Heart right ventricle (tissue), 16 donors: ENCODE measurements around the gene NPR2. TPM values are rescaled to one million over a fixed set of nuclear protein-coding genes. Genes with fewer than 3 reads are reported as not detected.
A peak's percentile ranks its signal among the peaks of the same experiment; 100 is the strongest.

Experiments
- ATAC-seq, 8 donors: fragments of 200-7000 bp; cut with Tn5 transposase; one replicate each; pipeline ENCODE4 v1.9.1; 2020; ENCODE audit warnings: mild to moderate bottlenecking in 8 of 8, moderate library complexity in 8 of 8, moderate number of reproducible peaks in 1 of 8
- DNase-seq, 2 donors: peaks; one replicate each; pipeline ENCODE4 v3.0.0-alpha.2; 2020
- H3K27ac ChIP-seq, 10 donors: fragments of 200-600 bp; sonication (generic) in 2 of 10; one replicate each; pipeline versions ENCODE4 v1.5.0 to v1.8.0; 2020 to 2022; ENCODE audit warnings: mild to moderate bottlenecking in 3 of 10
- H3K27me3 ChIP-seq, 7 donors: fragments of 200-600 bp; one replicate each; pipeline ENCODE4 v1.8.0; 2021 to 2022; ENCODE audit warnings: mild to moderate bottlenecking in 2 of 7
- H3K36me3 ChIP-seq, 9 donors: fragments of 200-600 bp; sonication (generic) in 1 of 9; one replicate each; pipeline versions ENCODE4 v1.5.0 to v1.8.0; 2020 to 2022; ENCODE audit warnings: mild to moderate bottlenecking in 2 of 9
- H3K4me1 ChIP-seq, 9 donors: fragments of 200-600 bp; sonication (generic) in 1 of 9; one replicate each; pipeline versions ENCODE4 v1.5.0 to v1.8.0; 2020 to 2022; ENCODE audit warnings: mild to moderate bottlenecking in 4 of 9
- H3K4me3 ChIP-seq, 10 donors: fragments of 200-600 bp; sonication (generic) in 2 of 10; one replicate each; pipeline versions ENCODE4 v1.5.0 to v1.8.0; 2020 to 2022; ENCODE audit warnings: mild to moderate bottlenecking in 7 of 10, moderate library complexity in 2 of 10
- H3K9me3 ChIP-seq, 11 donors: fragments of 200-600 bp in 10 of 11; sonication (generic) in 2 of 11; one replicate each; pipeline versions ENCODE4 v1.5.0 to v1.8.0; 2013 to 2022; ENCODE audit warnings: mild to moderate bottlenecking in 2 of 11, control low read depth in 1 of 11, moderate library complexity in 1 of 11
- CTCF ChIP-seq, 9 donors: fragments of 200-600 bp; sonication (generic) in 2 of 9; IDR thresholded peaks; one replicate each; pipeline versions ENCODE4 v1.5.0 to v1.8.0; 2021 to 2022; ENCODE audit warnings: antibody characterized with exemption in 9 of 9, mild to moderate bottlenecking in 5 of 9, moderate library complexity in 1 of 9
- WGBS, 2 donors: extraction: QIAGEN DNeasy Blood & Tissue Kit; methylation state at CpG; one replicate each; pipeline ENCODE4 v1.1.7; 2013; ENCODE audit warnings: inconsistent platforms in 1 of 2; 5-methylcytosine and 5-hydroxymethylcytosine counted together
- intact Hi-C, 10 donors: fragments of 100-400 bp; cut with DNase I; formaldehyde crosslinking; loops; one replicate each; pipeline versions ENCODE4 v1.11.1 to v1.14.2; 2022
- polyA plus RNA-seq, 2 donors: library from polyadenylated mRNA; stranded (reverse); fragments of 200-250 nt; gene quantifications; one replicate each; pipeline ENCODE4 v1.2.3, GENCODE V29; 2013
- total RNA-seq, 10 donors: library from RNA; stranded (reverse); fragmentation: NEBNext Ultra II Directional in 3 of 10; extraction: Animal tissue kit (Norgen Biotek cat#: 25700) in 3 of 10; gene quantifications; one replicate each; pipeline versions ENCODE4 v1.2.1 to v1.2.4, GENCODE V29; 2021 to 2023
- donor health status: Arrhythmogenic right ventricular cardiomyopathy.
- donor health status: ischemic (EF 13 %, LVEDD 7.1; RV severe dilation, severe dysfunction).
- donor health status: healthy with polysubstance abuse.
- donor health status: DM: no; HTN: yes; CAD: no.
- donor health status: DM: no; HTN: no; CAD: no.
- donor health status: ischemic (EF 25% LVEDD 6.9; RV normal size, moderate dysfunction).
- donor health status: ischemic (EF 25% LVEDD 5.7; RV mildly dilated, moderate dysfunction).
- donor health status: healthy.
- donor health status: DM: yes; HTN: yes; CAD: no.
- donor health status: Ischemic cardiomyopathy.
- donor health status: ischemic (EF 35%, LVEDD 5.7; RV mildly dilated, moderate dysfunction).
- donor health status: nonischemic (EF 11% LVEDD 7.7; RV severe dilation, severe dysfunction).
- donor health status: DM: yes; HTN: yes; CAD: no.
- donor health status: PGD.
- donor health status: ischemic (EF 29% LVEDD 5.4; RV normal size, mild dysfunction).
- donor health status: nonischemic (EF 23%, LVEDD 6.1; RV moderate dilation, normal function).

Gene NPR2
- total and polyA plus RNA-seq, 12 donors, result 13.5 to 26.4 (median 20.8) TPM

DNA sequence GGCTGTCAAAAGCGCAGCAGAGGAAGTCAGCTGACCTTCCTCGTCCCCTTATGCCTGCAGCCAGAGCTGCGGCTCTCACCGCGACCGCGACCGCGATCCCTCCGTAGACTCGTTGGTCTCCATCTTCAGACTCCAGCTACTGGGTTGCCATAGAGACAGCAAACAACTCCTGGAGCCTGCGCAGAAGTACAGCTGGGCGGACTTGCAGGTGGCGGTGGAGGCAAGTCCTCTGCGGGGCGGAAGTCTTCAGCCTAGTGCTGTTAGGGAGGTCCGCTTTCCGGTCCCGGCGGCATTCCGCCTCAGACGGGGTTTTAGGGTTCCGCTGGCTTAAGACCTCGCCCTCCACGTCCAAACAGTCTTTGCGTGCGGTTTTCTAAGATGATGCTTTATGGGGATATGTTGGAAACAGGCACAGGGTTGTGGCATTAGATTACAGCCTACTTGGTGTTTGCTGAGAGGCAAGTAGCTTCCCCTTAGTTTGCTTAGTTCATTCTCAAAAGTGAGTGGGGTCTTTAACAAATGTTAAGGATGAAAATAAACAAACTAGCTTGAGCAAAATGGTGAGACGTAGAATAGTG is 20.7 kb downstream of the NPR2 start, which contains the start of gene SPAG8:
TSS of gene SPAG8 (minus strand) at position 238 of the 578 bp plus-strand sequence. CDS start at position 123, 115 bp downstream.
- Histone ChIP-seq H3K4me1 (peaks cover 0 to 43% (median 35%) of the 10 kb centered on the region in 9 donors), H3K27ac (peak within 1 kb of the TSS; percentile 25 to 100 (median 84)), H3K27me3 (no peaks in the 10 kb centered on the region), H3K4me3 (peak within 1 kb of the TSS; percentile 29 to 82 (median 58)), H3K36me3 (peaks cover 0 to 33% (median 12%) of the 10 kb centered on the region in 9 donors), H3K9me3 (no peaks in the 10 kb centered on the region)
- ATAC-seq (peak; percentile 67 to 83 (median 80)), DNase-seq (peak; percentile 91 to 96)
- WGBS, 2 donors, result 2% methylated on average over 28 of the region's 28 CpGs
- TF ChIP-seq CTCF (IDR thresholded peaks at IDR 0.05), result no peak
- intact Hi-C loops, result loop anchor here in 4 of 10 donors (2.0 to 10.0 kb wide), 5 partner anchors 21 to 157 kb away; partner anchors contain the start of genes CCDC107 (in 3 of the 4), RMRP (in 3 of the 4), SIT1 (in 2 of the 4) and CREB3 (in 1 of the 4)

- 70 to 73% methylated on average over 10 of the region's 10 CpGs for WGBS, 2 donors
Observed at GRCh38 chr9:35813434-35814105, 22.2 kb downstream of the NPR2 start.

DNA sequence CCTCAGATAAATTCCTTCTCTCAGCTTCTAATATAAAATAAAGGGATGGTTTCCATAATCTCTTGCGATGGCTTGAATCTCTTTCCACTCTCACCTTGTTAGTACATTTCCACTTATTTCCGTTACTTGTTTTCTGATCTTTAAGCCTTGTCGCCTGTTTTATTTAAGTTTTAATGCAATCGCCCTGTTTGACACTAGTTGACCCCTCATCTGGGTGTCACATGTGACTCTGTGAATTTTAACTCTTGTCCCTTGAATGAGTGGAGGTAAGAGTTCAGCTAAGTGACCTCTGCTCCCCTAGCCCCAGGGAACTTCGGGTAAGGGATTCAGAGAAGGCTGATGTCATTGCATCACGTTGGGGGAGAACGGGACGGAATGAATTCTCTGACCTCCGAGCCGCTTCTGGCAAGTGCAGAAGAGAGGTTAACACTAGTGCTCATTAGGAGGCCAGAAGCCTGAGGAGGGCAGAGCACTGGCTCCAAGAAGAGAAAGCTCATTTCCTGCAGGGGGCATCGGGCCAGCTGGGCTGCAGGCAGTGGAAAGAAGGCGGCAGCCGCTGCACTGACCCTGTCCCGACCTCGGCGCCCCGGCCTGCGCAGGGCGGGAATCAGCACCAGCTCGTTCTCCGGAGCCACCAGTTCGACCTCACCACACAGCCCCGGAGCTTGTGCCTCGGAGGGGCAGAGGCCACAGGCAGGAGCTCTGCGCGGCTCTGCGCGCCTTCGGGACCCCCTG is 22.9 kb downstream of the NPR2 start:
- Histone ChIP-seq H3K27ac (peak overlapping the region; percentile 97 to 100 (median 99)), H3K9me3 (no peaks in the 10 kb centered on the region), H3K36me3 (peaks cover 0 to 11% (median 1%) of the 10 kb centered on the region in 9 donors), H3K4me3 (peak overlapping the region; percentile 81 to 99 (median 94)), H3K4me1 (peaks cover 0 to 43% (median 35%) of the 10 kb centered on the region in 9 donors), H3K27me3 (no peaks in the 10 kb centered on the region)
- peak in 7 of 9 donors; percentile 23 to 50 (median 39) for TF ChIP-seq CTCF (IDR thresholded peaks at IDR 0.05)
- intact Hi-C loops, result loop anchor here in 5 of 10 donors (1.0 to 10.0 kb wide), 5 partner anchors 23 to 159 kb away; partner anchors contain the start of genes CCDC107 (in 3 of the 5), RMRP (in 3 of the 5), SIT1 (in 2 of the 5) and CREB3 (in 1 of the 5)
- WGBS, 2 donors, result 8 to 9% methylated on average over 29 of the region's 29 CpGs
- peak; percentile 70 to 76 for DNase-seq
- peak; percentile 12 to 69 (median 42) for ATAC-seq

More at GRCh38 chr9:35813434-35814105, 22.2 kb downstream of the NPR2 start:
- Histone ChIP-seq H3K4me1 (peaks cover 0 to 43% (median 35%) of the 10 kb centered on the region in 9 donors), H3K9me3 (no peaks in the 10 kb centered on the region), H3K36me3 (peaks cover 0 to 18% (median 8%) of the 10 kb centered on the region in 9 donors), H3K27me3 (no peaks in the 10 kb centered on the region), H3K4me3 (peak overlapping the region in 6 of 10 donors; percentile 81 to 99 (median 97)), H3K27ac (peak overlapping the region in 9 of 10 donors; percentile 97 to 100 (median 99))
- TF ChIP-seq CTCF (IDR thresholded peaks at IDR 0.05), result peak in 5 of 9 donors; percentile 13 to 41 (median 19)
- ATAC-seq (no peak), DNase-seq (no peak)
- intact Hi-C loops, result loop anchor here in 5 of 10 donors (1.0 to 10.0 kb wide), 6 partner anchors 22 to 159 kb away; partner anchors contain the start of genes CCDC107 (in 3 of the 5), RMRP (in 3 of the 5), NPR2 (in 2 of the 5) and SIT1 (in 2 of the 5)
